Osteoblast (primary cell): ENCODE results near the gene BCAT1. TPM values are rescaled to one million over a fixed set of nuclear protein-coding genes. Genes with fewer than 3 reads are reported as not detected.

Experiments used
- DNase-seq: peaks from one replicate; pipeline ENCODE4 v3.0.0; 2011; ENCODE audit warnings: low spot score, mixed read lengths; ENCODE audit not compliant: insufficient read length; ENCODE audit errors: missing footprints
- H2AFZ ChIP-seq: 2 replicates; pipeline ENCODE4 v1.6.0; 2011; ENCODE audit warnings: mild to moderate bottlenecking, low read length
- H3K27ac ChIP-seq: 2 replicates; pipeline ENCODE4 v1.5.1; 2011; ENCODE audit warnings: mild to moderate bottlenecking, low read depth, low read length, moderate library complexity
- H3K27me3 ChIP-seq: 2 replicates; pipeline ENCODE4 v1.6.0; 2012; ENCODE audit warnings: mild to moderate bottlenecking, control low read depth, inconsistent platforms, low read length, moderate library complexity; ENCODE audit not compliant: insufficient read depth
- H3K36me3 ChIP-seq: 2 replicates; pipeline ENCODE4 v1.5.1; 2011; ENCODE audit warnings: mild to moderate bottlenecking, low read length, control low read depth, moderate library complexity; ENCODE audit not compliant: insufficient read depth
- H3K4me1 ChIP-seq: 2 replicates; pipeline ENCODE4 v1.5.1; 2011; ENCODE audit warnings: mild to moderate bottlenecking, low read length, control low read depth, moderate library complexity; ENCODE audit not compliant: insufficient read depth
- H3K4me2 ChIP-seq: 2 replicates; pipeline ENCODE4 v1.6.0; 2011; ENCODE audit warnings: mild to moderate bottlenecking, low read length; ENCODE audit not compliant: insufficient read depth
- H3K4me3 ChIP-seq: fragments of 200-600 bp; sonication (generic); 3 replicates; pipeline ENCODE4 v1.5.1; 2012; ENCODE audit warnings: mild to moderate bottlenecking, low read length, inconsistent platforms; ENCODE audit not compliant: insufficient read depth
- H3K79me2 ChIP-seq: 2 replicates; pipeline ENCODE4 v1.6.0; 2012; ENCODE audit warnings: mild to moderate bottlenecking, low read length, control low read depth, inconsistent platforms; ENCODE audit not compliant: insufficient read depth
- H3K9me3 ChIP-seq: 2 replicates; pipeline ENCODE4 v1.5.1; 2011; ENCODE audit warnings: low read depth, low read length, control low read depth
- H4K20me1 ChIP-seq: 2 replicates; pipeline ENCODE4 v1.6.0; 2012; ENCODE audit warnings: mild to moderate bottlenecking, low read length, control low read depth; ENCODE audit not compliant: insufficient read depth
- total RNA-seq: library from RNA; depleted of rRNA; stranded (reverse); fragments of >200 nt; gene quantifications from 2 replicates; pipeline ENCODE4 v1.2.3, GENCODE V29; 2012
- TF ChIP-seq, protein P1 (sequence below): IDR thresholded peaks from 2 replicates; pipeline ENCODE4 v1.5.1; 2011; ENCODE audit warnings: mild to moderate bottlenecking, low read depth, low read length, moderate library complexity; ENCODE audit errors: extremely low read depth

The BCAT1 gene
- total RNA-seq, 1 donor = 273 TPM

DNA sequence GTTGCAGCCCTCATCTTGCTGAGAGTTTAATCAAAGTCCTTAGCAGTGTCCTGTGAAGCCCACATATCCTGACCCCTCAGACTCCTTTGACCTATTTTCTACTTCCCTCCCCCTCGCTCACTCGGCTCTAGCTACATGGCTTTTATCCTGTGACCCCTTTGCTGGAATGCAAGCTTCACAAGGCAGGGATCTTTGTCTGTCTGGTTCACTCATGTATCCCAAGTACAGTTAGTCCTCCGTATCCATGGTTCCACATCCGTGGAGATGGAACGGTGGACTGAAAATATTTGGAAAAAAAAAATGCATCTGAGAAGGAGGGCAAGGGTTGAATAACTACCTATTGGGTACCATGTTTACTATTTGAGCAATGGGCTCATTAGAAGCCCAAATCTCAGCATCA, 173.8 kb downstream of the BCAT1 start:
- Histone ChIP-seq H3K79me2 (no peaks in the 10 kb centered on the region), H3K36me3 (no peaks in the 10 kb centered on the region), H4K20me1 (no peaks in the 10 kb centered on the region), H2AFZ (no peak overlapping the region), H3K4me3 (no peak overlapping the region), H3K9me3 (no peaks in the 10 kb centered on the region), H3K4me1 (peaks cover 5% of the 10 kb centered on the region), H3K4me2 (no peak overlapping the region), H3K27ac (no peak overlapping the region), H3K27me3 (no peaks in the 10 kb centered on the region)
- TF ChIP-seq, protein P1, sequence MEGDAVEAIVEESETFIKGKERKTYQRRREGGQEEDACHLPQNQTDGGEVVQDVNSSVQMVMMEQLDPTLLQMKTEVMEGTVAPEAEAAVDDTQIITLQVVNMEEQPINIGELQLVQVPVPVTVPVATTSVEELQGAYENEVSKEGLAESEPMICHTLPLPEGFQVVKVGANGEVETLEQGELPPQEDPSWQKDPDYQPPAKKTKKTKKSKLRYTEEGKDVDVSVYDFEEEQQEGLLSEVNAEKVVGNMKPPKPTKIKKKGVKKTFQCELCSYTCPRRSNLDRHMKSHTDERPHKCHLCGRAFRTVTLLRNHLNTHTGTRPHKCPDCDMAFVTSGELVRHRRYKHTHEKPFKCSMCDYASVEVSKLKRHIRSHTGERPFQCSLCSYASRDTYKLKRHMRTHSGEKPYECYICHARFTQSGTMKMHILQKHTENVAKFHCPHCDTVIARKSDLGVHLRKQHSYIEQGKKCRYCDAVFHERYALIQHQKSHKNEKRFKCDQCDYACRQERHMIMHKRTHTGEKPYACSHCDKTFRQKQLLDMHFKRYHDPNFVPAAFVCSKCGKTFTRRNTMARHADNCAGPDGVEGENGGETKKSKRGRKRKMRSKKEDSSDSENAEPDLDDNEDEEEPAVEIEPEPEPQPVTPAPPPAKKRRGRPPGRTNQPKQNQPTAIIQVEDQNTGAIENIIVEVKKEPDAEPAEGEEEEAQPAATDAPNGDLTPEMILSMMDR = no peak
- DNase-seq = no peak

DNA sequence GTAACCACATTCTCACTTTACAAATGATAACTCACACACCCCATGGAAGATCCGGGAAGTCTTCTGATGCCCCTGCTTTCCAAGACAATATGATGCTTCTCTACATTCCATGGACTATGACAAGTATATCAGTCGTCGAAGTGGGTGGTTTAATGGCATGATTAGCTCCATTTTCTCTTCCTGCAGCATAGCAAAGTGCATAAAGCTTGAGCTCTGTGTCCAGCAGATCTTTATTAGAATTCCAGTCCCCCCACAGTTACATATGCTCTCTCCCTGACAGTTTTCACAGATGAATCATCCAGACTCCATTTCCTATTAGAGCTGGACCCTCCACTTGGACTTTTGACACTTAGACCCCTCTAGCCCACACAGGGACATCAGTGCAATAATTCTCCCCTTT, 174.9 kb downstream of the BCAT1 start:
- Histone ChIP-seq H3K36me3 (no peaks in the 10 kb centered on the region), H3K4me2 (no peak overlapping the region), H3K4me3 (no peak overlapping the region), H3K27ac (no peak overlapping the region), H2AFZ (no peak overlapping the region), H3K27me3 (no peaks in the 10 kb centered on the region), H3K79me2 (no peaks in the 10 kb centered on the region), H3K4me1 (peaks cover 5% of the 10 kb centered on the region), H4K20me1 (no peaks in the 10 kb centered on the region), H3K9me3 (no peaks in the 10 kb centered on the region)
- no peak for DNase-seq
- TF ChIP-seq, protein P1 = no peak

DNA sequence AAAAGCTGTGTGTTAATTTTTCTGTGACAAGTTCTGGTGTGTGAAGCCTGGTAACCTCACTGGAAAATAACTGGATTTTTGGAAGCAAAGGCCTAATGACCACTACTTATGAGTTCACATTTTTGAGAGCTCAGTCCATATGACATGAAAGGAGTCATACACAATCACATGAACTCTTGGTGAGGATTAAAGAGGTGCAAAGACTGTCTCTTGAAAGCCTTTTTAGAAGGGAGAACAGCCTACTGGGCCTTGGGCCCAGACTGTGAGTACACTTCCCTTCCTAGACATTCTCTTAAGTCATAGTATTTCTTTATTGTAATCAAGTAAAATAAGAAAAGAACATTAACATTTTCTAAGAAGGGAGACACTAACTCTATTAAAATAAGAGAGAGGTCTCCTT, 176.1 kb downstream of the BCAT1 start:
- Histone ChIP-seq H3K4me1 (peaks cover 5% of the 10 kb centered on the region), H3K27ac (no peak overlapping the region), H2AFZ (no peak overlapping the region), H4K20me1 (no peaks in the 10 kb centered on the region), H3K79me2 (no peaks in the 10 kb centered on the region), H3K4me3 (no peak overlapping the region), H3K4me2 (no peak overlapping the region), H3K9me3 (no peaks in the 10 kb centered on the region), H3K36me3 (no peaks in the 10 kb centered on the region), H3K27me3 (no peaks in the 10 kb centered on the region)
- TF ChIP-seq, protein P1 = no peak
- no peak for DNase-seq

DNA sequence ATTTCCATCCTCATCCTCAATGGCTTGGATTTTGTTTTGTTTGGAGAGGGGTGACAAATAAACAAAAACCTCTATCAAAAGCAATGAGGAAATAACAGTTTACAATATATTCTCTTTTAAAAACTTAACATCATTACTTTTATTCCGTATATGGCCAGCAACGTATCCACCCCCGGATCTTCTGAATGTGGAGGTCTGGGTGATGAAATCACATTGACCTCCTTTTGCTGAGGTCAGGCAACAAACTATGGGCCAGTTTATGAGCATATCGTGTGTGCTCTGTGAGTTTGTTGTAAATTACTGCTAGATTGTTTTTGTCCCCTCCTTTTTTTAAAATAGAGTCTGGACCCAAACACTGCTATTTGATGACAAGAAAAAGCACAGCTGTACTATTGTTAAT, 178.1 kb downstream of the BCAT1 start:
- no peaks in the 10 kb centered on the region for H3K27me3 ChIP-seq
- no peaks in the 10 kb centered on the region for H3K79me2 ChIP-seq
- no peaks in the 10 kb centered on the region for H4K20me1 ChIP-seq
- H3K27ac ChIP-seq = peak overlapping the region; percentile 3
- H3K36me3 ChIP-seq = no peaks in the 10 kb centered on the region
- peaks cover 5% of the 10 kb centered on the region for H3K4me1 ChIP-seq
- H2AFZ ChIP-seq = peak overlapping the region; percentile 0
- no peaks in the 10 kb centered on the region for H3K9me3 ChIP-seq
- H3K4me2 ChIP-seq = peak overlapping the region; percentile 11
- H3K4me3 ChIP-seq = no peak overlapping the region
- TF ChIP-seq, protein P1 = no peak
- no peak for DNase-seq
